ENCODE measurements around the gene IFI35. TPM values are rescaled to one million over a fixed set of nuclear protein-coding genes. Genes with fewer than 3 reads are reported as not detected.
"Not testable (repeated sequence)": the region's sequence is repeated elsewhere in the genome, so short reads cannot be mapped to it uniquely, and the experiment has no call there.

IFI35 gene
- total RNA-seq, 4 donors from 2014 or later: 36.1 to 59.0 (median 37.9) TPM

- Histone ChIP-seq H3K4me3 (no peak overlapping the region), H3K4me1 (no peaks in the 10 kb centered on the region), H3K9me3 (no peaks in the 10 kb centered on the region), H3K36me3 (no peaks in the 10 kb centered on the region), H3K27me3 (no peaks in the 10 kb centered on the region), H3K27ac (no peak overlapping the region)
- no peak for DNase-seq (ENCODE audit: low spot score in 2 of 2)
- WGBS, 2 donors: 88 to 90% methylated on average over 5 of the region's 5 CpGs
- TF ChIP-seq CTCF (IDR thresholded peaks at IDR 0.05) (no peak), POLR2A (IDR thresholded peaks at IDR 0.05) (no peak), EP300 (IDR thresholded peaks at IDR 0.05) (no peak)
These were observed 35.0 kb upstream of the IFI35 start for GRCh38 chr17:42971589-42971988.

GRCh38 chr17:42973323-42973722 is 33.3 kb upstream of the IFI35 start:
- not testable (repeated sequence) for H3K4me1 ChIP-seq; H3K27ac ChIP-seq; H3K9me3 ChIP-seq; DNase-seq (ENCODE audit: low spot score in 2 of 2); H3K27me3 ChIP-seq; H3K4me3 ChIP-seq; H3K36me3 ChIP-seq
- WGBS, 2 donors: 35% methylated on average over 5 of the region's 18 CpGs; no CpG with 5 or more reads in 1 of the 2 donors

GRCh38 chr17:42975265-42975664 is 31.3 kb upstream of the IFI35 start:
- no peak for DNase-seq (ENCODE audit: low spot score in 2 of 2)
- Histone ChIP-seq H3K36me3 (no peaks in the 10 kb centered on the region), H3K27me3 (no peaks in the 10 kb centered on the region), H3K27ac (no peak overlapping the region), H3K4me3 (no peak overlapping the region), H3K4me1 (peaks cover 0 to 10% (median 3%) of the 10 kb centered on the region in 4 donors), H3K9me3 (no peaks in the 10 kb centered on the region)
- TF ChIP-seq CTCF (IDR thresholded peaks at IDR 0.05) (no peak), EP300 (IDR thresholded peaks at IDR 0.05) (no peak), POLR2A (IDR thresholded peaks at IDR 0.05) (no peak)
- 45 to 46% methylated on average over 2 of the region's 2 CpGs for WGBS, 2 donors

- WGBS, 2 donors: 85 to 90% methylated on average over 16 of the region's 16 CpGs
- not testable (repeated sequence) for H3K27me3 ChIP-seq; H3K36me3 ChIP-seq; H3K4me3 ChIP-seq; H3K27ac ChIP-seq; H3K4me1 ChIP-seq; DNase-seq (ENCODE audit: low spot score in 2 of 2); H3K9me3 ChIP-seq
These were observed 30.9 kb upstream of the IFI35 start for GRCh38 chr17:42975701-42976100.

GRCh38 chr17:42979511-42980273 is 26.9 kb upstream of the IFI35 start, which contains the start of gene PTGES3L:
PTGES3L (minus strand) TSS chr17:42980080; CDS start chr17:42980053, 27 bp downstream.
- WGBS, 2 donors: 36 to 38% methylated on average over 21 of the region's 21 CpGs
- Histone ChIP-seq H3K27me3 (no peaks in the 10 kb centered on the region), H3K4me3 (peak within 1 kb of the TSS; percentile 58 to 92 (median 82)), H3K9me3 (no peaks in the 10 kb centered on the region), H3K36me3 (no peaks in the 10 kb centered on the region), H3K4me1 (peaks cover 0 to 25% (median 17%) of the 10 kb centered on the region in 4 donors), H3K27ac (peak within 1 kb of the TSS; percentile 2 to 86 (median 79))
- TF ChIP-seq EP300 (IDR thresholded peaks at IDR 0.05) (no peak), CTCF (IDR thresholded peaks at IDR 0.05) (no peak), POLR2A (IDR thresholded peaks at IDR 0.05) (no peak)
- no peak for DNase-seq (ENCODE audit: low spot score in 2 of 2)

GRCh38 chr17:42980274-42980765 is 26.3 kb upstream of the IFI35 start, which contains the start of gene RUNDC1:
RUNDC1 (plus strand) TSS chr17:42980565; CDS start chr17:42980577, 12 bp downstream.
- H3K27me3 ChIP-seq: no peaks in the 10 kb centered on the region
- TF ChIP-seq EP300 (IDR thresholded peaks at IDR 0.05) (peak; percentile 44 to 71), CTCF (IDR thresholded peaks at IDR 0.05) (peak in 1 of 5 experiments; percentile 23), POLR2A (IDR thresholded peaks at IDR 0.05) (peak in 1 of 2 donors; percentile 42)

More at GRCh38 chr17:42980274-42980765, 26.3 kb upstream of the IFI35 start, which contains the start of gene RUNDC1:
- H3K4me1 ChIP-seq: peaks cover 0 to 25% (median 17%) of the 10 kb centered on the region in 4 donors
- H3K36me3 ChIP-seq: peaks cover 0 to 5% (median 0%) of the 10 kb centered on the region in 3 donors
- DNase-seq (ENCODE audit: low spot score in 2 of 2): peak; percentile 86 to 90
- H3K9me3 ChIP-seq: no peaks in the 10 kb centered on the region
- peak within 1 kb of the TSS; percentile 58 to 92 (median 82) for H3K4me3 ChIP-seq
- 0 to 1% methylated on average over 22 to 39 of the region's 39 CpGs for WGBS, 2 donors
- H3K27ac ChIP-seq: peak within 1 kb of the TSS; percentile 2 to 86 (median 79)
